IMR-90 (cell line): Measurements from ENCODE around the gene JRKL. TPM values are rescaled to one million over a fixed set of nuclear protein-coding genes. Genes with fewer than 3 reads are reported as not detected.

Source experiments
- ATAC-seq: fragments of 200-7000 bp; cut with Tn5 transposase; 2 replicates; pipeline ENCODE4 v1.9.1; 2020; ENCODE audit warnings: low read depth, mild to moderate bottlenecking, moderate library complexity
- BruUV-seq: library from RNA; stranded (reverse); fragments of 400-500 nt; replicated peaks from 2 replicates; lab custom pipeline; 2021; lab: Mats Ljungman, UMichigan
- CTCF ChIA-PET: fragments of 300-600 bp; formaldehyde crosslinking; extraction: SDS; loops from one replicate; lab custom pipeline; 2021; ENCODE audit warnings: antibody characterized with exemption; lab: Yijun Ruan, JAX
- POLR2A ChIA-PET: fragments of 300-600 bp; sonication (Branson Sonifier 250); formaldehyde crosslinking; loops from one replicate; lab custom pipeline; 2022; ENCODE audit warnings: antibody characterized with exemption; ENCODE audit not compliant: unreplicated experiment; lab: Charles Lee
- DNase-seq: peaks from one replicate; pipeline ENCODE4 v3.0.0; 2013
- H2AFZ ChIP-seq: replicated peaks from 2 replicates; pipeline ENCODE3; 2013; ENCODE audit warnings: low read length, mild to moderate bottlenecking; ENCODE audit not compliant: poor library complexity
- H2AK5ac ChIP-seq: 2 replicates; pipeline ENCODE4 v1.6.1; 2013; ENCODE audit warnings: low read depth, low read length, inconsistent platforms
- H2AK9ac ChIP-seq: replicated peaks from 2 replicates; pipeline ENCODE3; 2013; ENCODE audit warnings: mild to moderate bottlenecking, low read depth, low read length, moderate library complexity; ENCODE audit not compliant: poor library complexity
- H2BK120ac ChIP-seq: 2 replicates; pipeline ENCODE4 v1.6.1; 2013; ENCODE audit warnings: low read depth, low read length, inconsistent platforms
- H2BK15ac ChIP-seq: 3 replicates; pipeline ENCODE4 v1.6.1; 2013; ENCODE audit warnings: low read depth, low read length, inconsistent platforms
- H2BK20ac ChIP-seq: 2 replicates; pipeline ENCODE4 v1.6.1; 2013; ENCODE audit warnings: low read depth, mild to moderate bottlenecking, inconsistent platforms, low read length, moderate library complexity
- H2BK5ac ChIP-seq: 2 replicates; pipeline ENCODE4 v1.6.1; 2013; ENCODE audit warnings: mild to moderate bottlenecking, low read depth, low read length, inconsistent platforms; ENCODE audit not compliant: poor library complexity, severe bottlenecking
- H3K14ac ChIP-seq: replicated peaks from 2 replicates; pipeline ENCODE4 v1.6.1; 2013; ENCODE audit warnings: low read depth, low read length, inconsistent platforms
- H3K18ac ChIP-seq: 2 replicates; pipeline ENCODE4 v1.6.1; 2013; ENCODE audit warnings: low read depth, low read length, control low read depth
- H3K23ac ChIP-seq: 2 replicates; pipeline ENCODE4 v1.6.1; 2013; ENCODE audit warnings: low read depth, low read length, inconsistent platforms
- H3K27ac ChIP-seq: 2 replicates; pipeline ENCODE4 v1.5.1; 2013; ENCODE audit warnings: mild to moderate bottlenecking, control low read depth, low read length; ENCODE audit not compliant: insufficient read depth
- H3K27me3 ChIP-seq: 2 replicates; pipeline ENCODE4 v1.6.1; 2013; ENCODE audit warnings: low read length; ENCODE audit not compliant: control insufficient read depth, insufficient read depth
- H3K36me3 ChIP-seq: 2 replicates; pipeline ENCODE4 v1.6.1; 2013; ENCODE audit warnings: low read length, mixed read lengths; ENCODE audit not compliant: control insufficient read depth, insufficient read depth
- H3K4ac ChIP-seq: 2 replicates; pipeline ENCODE4 v1.6.1; 2013; ENCODE audit warnings: low read depth, low read length, inconsistent platforms
- H3K4me1 ChIP-seq: 2 replicates; pipeline ENCODE4 v1.6.1; 2013; ENCODE audit warnings: low read length, mixed read lengths; ENCODE audit not compliant: control insufficient read depth, insufficient read depth
- H3K4me2 ChIP-seq: 2 replicates; pipeline ENCODE4 v1.6.1; 2013; ENCODE audit warnings: low read depth, mild to moderate bottlenecking, control low read depth, low read length, moderate library complexity
- H3K4me3 ChIP-seq: 2 replicates; pipeline ENCODE4 v1.5.1; 2013; ENCODE audit warnings: low read depth, mild to moderate bottlenecking, control low read depth, low read length, moderate library complexity; ENCODE audit not compliant: insufficient read depth
- H3K56ac ChIP-seq: 2 replicates; pipeline ENCODE4 v1.6.1; 2013; ENCODE audit warnings: low read length, inconsistent platforms; ENCODE audit not compliant: insufficient read depth; ENCODE audit errors: extremely low read depth
- H3K79me1 ChIP-seq, 2 experiments: 2 replicates each; pipeline ENCODE4 v1.6.1; 2013; ENCODE audit warnings: low read length in 2 of 2, inconsistent platforms in 1 of 2, low read depth in 1 of 2
- H3K9ac ChIP-seq: 2 replicates; pipeline ENCODE4 v1.6.1; 2013; ENCODE audit warnings: low read depth, low read length, control low read depth
- H3K9me1 ChIP-seq: 2 replicates; pipeline ENCODE4 v1.6.1; 2013; ENCODE audit warnings: low read length, inconsistent platforms; ENCODE audit not compliant: insufficient read depth
- H3K9me3 ChIP-seq: 2 replicates; pipeline ENCODE4 v1.6.1; 2013; ENCODE audit warnings: low read length; ENCODE audit not compliant: control insufficient read depth, insufficient read depth
- H4K20me1 ChIP-seq: 2 replicates; pipeline ENCODE4 v1.6.1; 2013; ENCODE audit warnings: low read length, inconsistent platforms; ENCODE audit not compliant: insufficient read depth
- H4K5ac ChIP-seq: 2 replicates; pipeline ENCODE4 v1.6.1; 2013; ENCODE audit warnings: mild to moderate bottlenecking, low read depth, low read length, control low read depth
- H4K8ac ChIP-seq, 2 experiments: 2 replicates each; pipeline ENCODE4 v1.6.1; 2013; ENCODE audit warnings: low read depth in 2 of 2, low read length in 2 of 2, control low read depth in 1 of 2, inconsistent platforms in 1 of 2
- H4K91ac ChIP-seq: 2 replicates; pipeline ENCODE4 v1.6.1; 2013; ENCODE audit warnings: low read depth, low read length, inconsistent platforms; ENCODE audit not compliant: insufficient read depth
- BHLHE40 ChIP-seq: fragments of 150-350 bp; IDR thresholded peaks from 2 replicates; pipeline ENCODE4 v1.6.1; 2016; ENCODE audit warnings: mild to moderate bottlenecking, low read depth, low read length
- CEBPB ChIP-seq: IDR thresholded peaks from 2 replicates; pipeline ENCODE4 v1.6.1; 2012; ENCODE audit warnings: low read depth, low read length, improper control_type of control experiment
- ELK1 ChIP-seq: fragments of 150-350 bp; IDR thresholded peaks from 2 replicates; pipeline ENCODE4 v1.6.1; 2016; ENCODE audit warnings: low read depth, mild to moderate bottlenecking, low read length, moderate library complexity, borderline replicate concordance
- MAFK ChIP-seq: IDR thresholded peaks from 2 replicates; pipeline ENCODE4 v1.6.1; 2012; ENCODE audit warnings: low read depth, low read length, improper control_type of control experiment
- MAZ ChIP-seq: IDR thresholded peaks from 2 replicates; pipeline ENCODE4 v1.6.1; 2012; ENCODE audit warnings: low read depth, mild to moderate bottlenecking, low read length, improper control_type of control experiment, moderate library complexity, borderline replicate concordance
- RAD21 ChIP-seq: IDR thresholded peaks from 2 replicates; pipeline ENCODE4 v1.6.1; 2012; ENCODE audit warnings: low read length, improper control_type of control experiment
- RCOR1 ChIP-seq: IDR thresholded peaks from 2 replicates; pipeline ENCODE4 v1.6.1; 2012; ENCODE audit warnings: mild to moderate bottlenecking, low read length, improper control_type of control experiment; ENCODE audit not compliant: insufficient replicate concordance
- RFX5 ChIP-seq: IDR thresholded peaks from 2 replicates; pipeline ENCODE4 v1.8.0; 2012; ENCODE audit warnings: low read depth, mild to moderate bottlenecking, low read length, moderate library complexity
- WGBS, 2 experiments: methylation state at CpG; one replicate each; pipeline versions ENCODE4 v1.1.5 to v1.1.7; 2013; ENCODE audit warnings: missing lambda C conversion rate in 2 of 2; ENCODE audit not compliant: insufficient read length in 1 of 2; ENCODE audit errors: extremely low coverage in 2 of 2; 5-methylcytosine and 5-hydroxymethylcytosine counted together
- dilution Hi-C: fragments of 300-500 bp; cut with HindIII; formaldehyde crosslinking; loops from one replicate; pipeline ENCODE4 v1.14.3; 2018; ENCODE audit warnings: low sequenced_read_pairs; ENCODE audit not compliant: unreplicated experiment
- in situ Hi-C: fragments of 300-500 bp; cut with MboI; formaldehyde crosslinking; loops from 3 replicates; pipeline ENCODE4 v1.14.3; 2019; ENCODE audit warnings: low sequenced_read_pairs, inconsistent platforms, mixed read lengths
- intact Hi-C: fragments of 100-400 bp; cut with micrococcal nuclease; formaldehyde crosslinking; loops from 2 replicates; pipeline ENCODE4 v1.10.0; 2022
- polyA plus RNA-seq, 3 experiments: library from polyadenylated mRNA; depleted of rRNA; stranded (reverse); fragments of >200 nt; gene quantifications; 2 replicates each; pipeline ENCODE4 v1.2.3, GENCODE V29; 2012; ENCODE audit warnings: low replicate concordance in 1 of 3
- total RNA-seq: library from RNA; depleted of rRNA; stranded (reverse); fragments of >200 nt; gene quantifications from 2 replicates; pipeline ENCODE4 v1.2.3, GENCODE V29; 2012
- TF ChIP-seq, protein P1 (sequence below): fragments of 150-350 bp; IDR thresholded peaks from 2 replicates; pipeline ENCODE4 v1.6.1; 2017; ENCODE audit warnings: mild to moderate bottlenecking, antibody characterized with exemption, low read length, low read depth
- TF ChIP-seq, protein P2 (sequence below): conservative IDR thresholded peaks from 2 replicates; pipeline ENCODE4 v1.5.1; 2012; ENCODE audit warnings: mild to moderate bottlenecking, low read depth, low read length, improper control_type of control experiment

JRKL gene
- total and polyA plus RNA-seq, 2 of the 4 experiments (the other 2 are of a cell fraction): 5.6 to 5.9 TPM

DNA sequence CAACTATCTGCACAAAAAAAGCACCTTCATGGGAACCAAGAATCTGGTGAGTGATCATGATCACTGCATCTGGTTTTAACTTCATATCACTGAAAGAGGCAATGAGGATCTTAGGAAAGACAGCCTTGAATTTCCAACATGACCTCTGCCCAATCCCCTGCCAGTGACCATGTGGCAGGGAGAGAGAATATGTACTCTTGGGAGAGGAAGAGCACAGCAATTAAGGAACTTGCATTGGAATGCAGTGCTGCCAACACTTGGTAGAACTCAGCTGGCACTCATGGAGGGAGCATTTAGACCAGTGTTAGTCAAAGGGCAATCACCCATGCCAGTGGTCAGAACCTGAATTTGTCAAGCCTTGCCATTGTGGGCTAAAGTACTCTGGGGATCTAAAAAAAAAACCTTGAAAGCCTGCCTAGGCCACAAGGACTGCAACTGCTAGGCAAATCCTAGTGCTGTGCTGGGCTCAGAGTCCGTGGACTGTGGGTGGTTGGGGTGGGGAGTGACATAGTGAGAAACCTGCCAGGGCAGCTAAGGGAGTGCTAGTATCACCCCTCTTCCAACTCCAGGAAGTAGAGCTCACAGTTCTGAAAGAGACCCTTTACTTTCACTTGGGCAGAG, 23.1 kb downstream of the JRKL start:
- Histone ChIP-seq H3K4me3 (no peak overlapping the region), H3K27ac (no peak overlapping the region), H2AK9ac (no peak overlapping the region), H4K5ac (no peak overlapping the region), H3K4me2 (no peak overlapping the region), H3K14ac (no peak overlapping the region), H2BK5ac (no peak overlapping the region), H4K91ac (no peak overlapping the region), H3K9me3 (no peaks in the 10 kb centered on the region), H2BK15ac (no peak overlapping the region), H3K18ac (no peak overlapping the region), H3K27me3 (no peaks in the 10 kb centered on the region), H3K9ac (no peak overlapping the region), H2AK5ac (no peak overlapping the region), H3K9me1 (no peaks in the 10 kb centered on the region), H3K4ac (no peak overlapping the region), H3K36me3 (no peaks in the 10 kb centered on the region), H3K4me1 (no peaks in the 10 kb centered on the region), H4K8ac (no peak overlapping the region), H3K23ac (no peak overlapping the region), H2BK120ac (no peak overlapping the region), H3K79me1 (no peaks in the 10 kb centered on the region), H2AFZ (peak overlapping the region; percentile 14), H4K20me1 (no peaks in the 10 kb centered on the region), H2BK20ac (no peak overlapping the region), H3K56ac (no peak overlapping the region)
- ATAC-seq (no peak), DNase-seq (no peak)
- no peak for TF ChIP-seq RFX5
- TF ChIP-seq MAFK: no peak
- TF ChIP-seq ELK1: no peak
- no peak for TF ChIP-seq MAZ
- no peak for TF ChIP-seq RAD21
- TF ChIP-seq, protein P1, sequence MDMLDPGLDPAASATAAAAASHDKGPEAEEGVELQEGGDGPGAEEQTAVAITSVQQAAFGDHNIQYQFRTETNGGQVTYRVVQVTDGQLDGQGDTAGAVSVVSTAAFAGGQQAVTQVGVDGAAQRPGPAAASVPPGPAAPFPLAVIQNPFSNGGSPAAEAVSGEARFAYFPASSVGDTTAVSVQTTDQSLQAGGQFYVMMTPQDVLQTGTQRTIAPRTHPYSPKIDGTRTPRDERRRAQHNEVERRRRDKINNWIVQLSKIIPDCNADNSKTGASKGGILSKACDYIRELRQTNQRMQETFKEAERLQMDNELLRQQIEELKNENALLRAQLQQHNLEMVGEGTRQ: no peak
- no peak for TF ChIP-seq BHLHE40
- no peak for TF ChIP-seq CEBPB
- TF ChIP-seq, protein P2, sequence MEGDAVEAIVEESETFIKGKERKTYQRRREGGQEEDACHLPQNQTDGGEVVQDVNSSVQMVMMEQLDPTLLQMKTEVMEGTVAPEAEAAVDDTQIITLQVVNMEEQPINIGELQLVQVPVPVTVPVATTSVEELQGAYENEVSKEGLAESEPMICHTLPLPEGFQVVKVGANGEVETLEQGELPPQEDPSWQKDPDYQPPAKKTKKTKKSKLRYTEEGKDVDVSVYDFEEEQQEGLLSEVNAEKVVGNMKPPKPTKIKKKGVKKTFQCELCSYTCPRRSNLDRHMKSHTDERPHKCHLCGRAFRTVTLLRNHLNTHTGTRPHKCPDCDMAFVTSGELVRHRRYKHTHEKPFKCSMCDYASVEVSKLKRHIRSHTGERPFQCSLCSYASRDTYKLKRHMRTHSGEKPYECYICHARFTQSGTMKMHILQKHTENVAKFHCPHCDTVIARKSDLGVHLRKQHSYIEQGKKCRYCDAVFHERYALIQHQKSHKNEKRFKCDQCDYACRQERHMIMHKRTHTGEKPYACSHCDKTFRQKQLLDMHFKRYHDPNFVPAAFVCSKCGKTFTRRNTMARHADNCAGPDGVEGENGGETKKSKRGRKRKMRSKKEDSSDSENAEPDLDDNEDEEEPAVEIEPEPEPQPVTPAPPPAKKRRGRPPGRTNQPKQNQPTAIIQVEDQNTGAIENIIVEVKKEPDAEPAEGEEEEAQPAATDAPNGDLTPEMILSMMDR: no peak
- no peak for TF ChIP-seq RCOR1
- ChIA-PET CTCF (no interaction called here), POLR2A (no interaction called here)
- in situ Hi-C loops: no loop called here
- intact Hi-C loops: no loop called here
- dilution Hi-C loops: no loop called here
- no CpG with 5 or more reads among the region's 1 CpG for WGBS, 2 experiments
- no TSS peak for BruUV-seq
